HCT116 (cell line): ENCODE data around the gene TTC16. TPM values are rescaled to one million over a fixed set of nuclear protein-coding genes. Genes with fewer than 3 reads are reported as not detected.

Experiments used
- ATAC-seq: fragments of 200-7000 bp; cut with Tn5 transposase; 2 replicates; pipeline ENCODE4 v1.9.1; 2020; ENCODE audit warnings: mild to moderate bottlenecking, moderate library complexity
- BruUV-seq: library from RNA; stranded (reverse); fragments of 400-500 nt; replicated peaks from 2 replicates; lab custom pipeline; 2021; lab: Mats Ljungman, UMichigan
- CTCF ChIA-PET: fragments of 300-600 bp; sonication (Branson Sonifier 250); formaldehyde crosslinking; loops from one replicate; lab custom pipeline; 2021; ENCODE audit warnings: antibody characterized with exemption; lab: Charles Lee
- POLR2A ChIA-PET: fragments of 300-600, 350-600 bp; sonication (Branson Sonifier 250); formaldehyde crosslinking; loops from one replicate; lab custom pipeline; 2021; ENCODE audit warnings: antibody characterized with exemption; lab: Charles Lee
- RAD21 ChIA-PET, 2 experiments: fragments of 300-600 bp; sonication (Branson Sonifier 250); formaldehyde crosslinking; loops; one replicate each; lab custom pipeline; 2023; ENCODE audit warnings: low total read pairs in 2 of 2; ENCODE audit not compliant: uncharacterized antibody in 2 of 2, unreplicated experiment in 2 of 2, low non-redundant PET in 1 of 2; lab: Charles Lee
- DNase-seq: peaks from one replicate; pipeline ENCODE4 v3.0.0-alpha.2; 2010; ENCODE audit warnings: low read depth, low spot score
- H2AFZ ChIP-seq: fragments of 200-600 bp; shearing (Covaris generic), sonication (generic); 2 replicates; pipeline ENCODE4 v1.6.1; 2017; ENCODE audit warnings: low read depth, mixed run types, mixed read lengths, antibody characterized with exemption, low read length; ENCODE audit not compliant: poor library complexity, severe bottlenecking
- H3K27ac ChIP-seq: 2 replicates; pipeline ENCODE4 v1.5.1; 2012; ENCODE audit warnings: low read depth, low read length
- H3K27me3 ChIP-seq: fragments of 200-600 bp; sonication (generic); 2 replicates; pipeline ENCODE4 v1.6.1; 2016; ENCODE audit warnings: mixed run types, low read length, mixed read lengths; ENCODE audit not compliant: insufficient read depth
- H3K36me3 ChIP-seq, 2 experiments: fragments of 200-500 bp in 1 of 2; fragments of 200-600 bp in 1 of 2; sonication (Bioruptor generic) in 1 of 2; sonication (generic) in 1 of 2; 2 replicates each; pipeline versions ENCODE4 v1.5.1 to v1.6.1; 2014 to 2016; ENCODE audit warnings: low read length in 2 of 2, inconsistent platforms in 1 of 2, mixed read lengths in 1 of 2, mixed run types in 1 of 2; ENCODE audit not compliant: insufficient read depth in 2 of 2, control insufficient read depth in 1 of 2
- H3K4me1 ChIP-seq, 2 experiments: fragments of 200-600 bp in 1 of 2; sonication (generic) in 1 of 2; 2 replicates each; pipeline versions ENCODE4 v1.5.1 to v1.6.1; 2012 to 2017; ENCODE audit warnings: low read length in 2 of 2, inconsistent platforms in 1 of 2, mild to moderate bottlenecking in 1 of 2, mixed read lengths in 1 of 2, mixed run types in 1 of 2, moderate library complexity in 1 of 2; ENCODE audit not compliant: insufficient read depth in 2 of 2, control insufficient read depth in 1 of 2
- H3K4me2 ChIP-seq: fragments of 200-600 bp; sonication (generic); 2 replicates; pipeline ENCODE4 v1.6.1; 2017; ENCODE audit warnings: mixed run types, low read length, mixed read lengths
- H3K4me3 ChIP-seq, 2 experiments: fragments of 200-600 bp in 1 of 2; sonication (generic) in 1 of 2; replicated peaks in 1 of 2; 2 replicates each; pipeline ENCODE4 v1.5.1; 2011 to 2016; ENCODE audit warnings: low read length in 2 of 2, control low read depth in 1 of 2, low read depth in 1 of 2, mild to moderate bottlenecking in 1 of 2, mixed read lengths in 1 of 2, mixed run types in 1 of 2
- H3K79me2 ChIP-seq: fragments of 200-600 bp; sonication (generic); 2 replicates; pipeline ENCODE4 v1.6.1; 2017; ENCODE audit warnings: mild to moderate bottlenecking, mixed run types, low read length, moderate library complexity, mixed read lengths; ENCODE audit not compliant: insufficient read depth
- H3K9ac ChIP-seq: fragments of 200-600 bp; sonication (generic); 2 replicates; pipeline ENCODE4 v1.6.1; 2016; ENCODE audit warnings: low read length, mixed read lengths
- H3K9me2 ChIP-seq: fragments of 200-600 bp; sonication (generic), shearing (Covaris generic); 2 replicates; pipeline ENCODE4 v1.6.1; 2017; ENCODE audit warnings: mixed run types, mild to moderate bottlenecking, moderate library complexity; ENCODE audit not compliant: insufficient read depth
- H3K9me3 ChIP-seq, 2 experiments: fragments of 200-500 bp in 1 of 2; fragments of 200-600 bp in 1 of 2; sonication (Bioruptor generic) in 1 of 2; sonication (generic) in 1 of 2; 2 replicates each; pipeline ENCODE4 v1.6.1; 2014 to 2017; ENCODE audit warnings: low read length in 2 of 2, mixed read lengths in 2 of 2, inconsistent platforms in 1 of 2, low read depth in 1 of 2, mild to moderate bottlenecking in 1 of 2, mixed run types in 1 of 2, moderate library complexity in 1 of 2; ENCODE audit not compliant: control insufficient read depth in 1 of 2, insufficient read depth in 1 of 2
- H4K20me1 ChIP-seq: fragments of 200-600 bp; sonication (generic), shearing (Covaris generic); 2 replicates; pipeline ENCODE4 v1.6.1; 2017; ENCODE audit warnings: mixed run types, mild to moderate bottlenecking, moderate library complexity; ENCODE audit not compliant: insufficient read depth
- CBX3 ChIP-seq: IDR thresholded peaks from 2 replicates; pipeline ENCODE4 v1.6.1; 2012; ENCODE audit warnings: low read depth
- CEBPB ChIP-seq: IDR thresholded peaks from 2 replicates; pipeline ENCODE4 v1.6.1; 2012; ENCODE audit warnings: low read depth
- CTCF ChIP-seq, 3 experiments: fragments of 200-600 bp in 1 of 3; sonication (generic) in 1 of 3; IDR thresholded peaks in 2 of 3; conservative IDR thresholded peaks in 1 of 3; 2 replicates each; pipeline ENCODE4 v1.5.1; 2012 to 2017; ENCODE audit warnings: low read depth in 2 of 3, low read length in 2 of 3, antibody characterized with exemption in 1 of 3, borderline replicate concordance in 1 of 3, control low read depth in 1 of 3, mild to moderate bottlenecking in 1 of 3, mixed read lengths in 1 of 3, mixed run types in 1 of 3, moderate library complexity in 1 of 3; ENCODE audit not compliant: insufficient read depth in 1 of 3
- EZH2phosphoT487 ChIP-seq: fragments of 200-600 bp; IDR thresholded peaks from 2 replicates; pipeline ENCODE4 v1.6.1; 2018; ENCODE audit warnings: antibody characterized with exemption, borderline replicate concordance
- FOSL1 ChIP-seq: IDR thresholded peaks from 2 replicates; pipeline ENCODE4 v1.6.1; 2012; ENCODE audit warnings: low read depth
- RAD21 ChIP-seq: IDR thresholded peaks from 2 replicates; pipeline ENCODE4 v1.6.1; 2012; ENCODE audit warnings: low read depth, mild to moderate bottlenecking
- SIN3A ChIP-seq: IDR thresholded peaks from 2 replicates; pipeline ENCODE4 v1.6.1; 2012; ENCODE audit warnings: low read depth
- SP1 ChIP-seq: IDR thresholded peaks from 2 replicates; pipeline ENCODE4 v1.6.1; 2012; ENCODE audit warnings: low read depth
- SRF ChIP-seq: IDR thresholded peaks from 2 replicates; pipeline ENCODE4 v1.6.1; 2012; ENCODE audit warnings: low read depth
- TCF7L2 ChIP-seq: IDR thresholded peaks from 2 replicates; pipeline ENCODE4 v1.7.0; 2011; ENCODE audit warnings: borderline replicate concordance, inconsistent platforms; ENCODE audit not compliant: insufficient read depth, insufficient read length; ENCODE audit errors: extremely low read depth
- ZFX ChIP-seq: fragments of 450-650 bp; IDR thresholded peaks from 2 replicates; pipeline ENCODE4 v1.6.1; 2017
- ZNF274 ChIP-seq: fragments of 200-500 bp; sonication (Bioruptor generic); IDR thresholded peaks from 2 replicates; pipeline ENCODE4 v1.6.1; 2014; ENCODE audit warnings: mild to moderate bottlenecking, low read depth, low read length, inconsistent platforms
- intact Hi-C: fragments of 100-400 bp; cut with micrococcal nuclease; formaldehyde crosslinking; loops from 2 replicates; pipeline ENCODE4 v1.10.0; 2022
- total RNA-seq: library from RNA; stranded (reverse); gene quantifications from one replicate; pipeline ENCODE4 v1.2.1, GENCODE V29; 2021; ENCODE audit not compliant: unreplicated experiment

The TTC16 gene
- total RNA-seq, 1 experiment from 2014 or later, result not detected

- BruUV-seq, result no TSS peak
- no peaks in the 10 kb centered on the region for H3K9me2 ChIP-seq
- peaks cover 0 to 3% of the 10 kb centered on the region in 2 experiments; a peak in 1 of 4 replicates for H3K36me3 ChIP-seq
- ChIA-PET POLR2A (no interaction called here), RAD21 (no interaction called here), CTCF (no interaction called here)
- no peak overlapping the region for H3K9ac ChIP-seq
- no peaks in the 10 kb centered on the region for H3K9me3 ChIP-seq
- H2AFZ ChIP-seq, result no peak overlapping the region
- no peaks in the 10 kb centered on the region for H4K20me1 ChIP-seq
- no peak overlapping the region for H3K4me2 ChIP-seq
- H3K79me2 ChIP-seq, result no peaks in the 10 kb centered on the region
- no peak for DNase-seq
- TF ChIP-seq CTCF (IDR thresholded peaks at IDR 0.05 in 2 of 3, conservative IDR thresholded peaks at IDR 0.05 in 1 of 3; ENCODE audit: borderline replicate concordance in 1 of 3, insufficient read depth in 1 of 3, low read depth in 2 of 3, low read length in 2 of 3) (no peak), SRF (no peak)
- H3K4me1 ChIP-seq, result peaks cover 0 to 5% of the 10 kb centered on the region in 2 experiments; a peak in 1 of 4 replicates
- no peak overlapping the region for H3K4me3 ChIP-seq
- H3K27me3 ChIP-seq, result no peaks in the 10 kb centered on the region
- no peak for ATAC-seq
- no peak overlapping the region for H3K27ac ChIP-seq
- intact Hi-C loops, result no loop called here
Observed at GRCh38 chr9:127679506-127679905, 36.4 kb upstream of the TTC16 start.

- no peak overlapping the region for H2AFZ ChIP-seq
- H3K36me3 ChIP-seq, result peaks cover 0 to 3% of the 10 kb centered on the region in 2 experiments; a peak in 1 of 4 replicates
- TF ChIP-seq ZFX (no peak), FOSL1 (no peak), CTCF (IDR thresholded peaks at IDR 0.05 in 2 of 3, conservative IDR thresholded peaks at IDR 0.05 in 1 of 3; ENCODE audit: borderline replicate concordance in 1 of 3, insufficient read depth in 1 of 3, low read depth in 2 of 3, low read length in 2 of 3) (no peak), TCF7L2 (no peak), RAD21 (no peak), CEBPB (no peak), SP1 (no peak), CBX3 (no peak), SIN3A (no peak), EZH2phosphoT487 (no peak), ZNF274 (no peak)
- H3K79me2 ChIP-seq, result no peaks in the 10 kb centered on the region
- intact Hi-C loops, result no loop called here
- H3K9me3 ChIP-seq, result no peaks in the 10 kb centered on the region
- no peak overlapping the region for H3K4me3 ChIP-seq
- ATAC-seq (no peak), DNase-seq (no peak)
- no peaks in the 10 kb centered on the region for H3K27me3 ChIP-seq
- no peak overlapping the region for H3K9ac ChIP-seq
- no TSS peak for BruUV-seq
- no peak overlapping the region for H3K27ac ChIP-seq
- H3K4me1 ChIP-seq, result peaks cover 0 to 9% of the 10 kb centered on the region in 2 experiments; a peak in 1 of 4 replicates
- POLR2A ChIA-PET, result no interaction called here
- H4K20me1 ChIP-seq, result no peaks in the 10 kb centered on the region
- H3K4me2 ChIP-seq, result no peak overlapping the region
- CTCF ChIA-PET, result no interaction called here
- RAD21 ChIA-PET, result no interaction called here
- no peaks in the 10 kb centered on the region for H3K9me2 ChIP-seq
Observed at GRCh38 chr9:127680226-127680625, 35.7 kb upstream of the TTC16 start.
